Brain microvascular endothelial cell (primary cell): ENCODE data around the gene CCDC88C.

ENCODE experiments used
- DNase-seq: peaks from one replicate; pipeline ENCODE4 v3.0.0-alpha.2; 2020
- H3K27ac ChIP-seq: fragments of 250-450 bp; sonication (Bioruptor Pico); 2 replicates; pipeline ENCODE4 v1.5.1; 2020; ENCODE audit warnings: mild to moderate bottlenecking, moderate library complexity
- H3K27me3 ChIP-seq: fragments of 250-450 bp; sonication (Bioruptor Pico); replicated peaks from 2 replicates; pipeline ENCODE4 v1.5.1; 2020; ENCODE audit warnings: mild to moderate bottlenecking
- H3K36me3 ChIP-seq: fragments of 250-450 bp; sonication (Bioruptor Pico); replicated peaks from 2 replicates; pipeline ENCODE4 v1.5.1; 2020; ENCODE audit warnings: mild to moderate bottlenecking
- H3K4me3 ChIP-seq: 2 replicates; pipeline ENCODE4 v1.5.1; 2011; ENCODE audit warnings: low read depth, mild to moderate bottlenecking, control low read depth, low read length, moderate library complexity
- in situ Hi-C: cut with HindIII; loops from 2 replicates; pipeline ENCODE4 v1.10.0; 2017; ENCODE audit warnings: low sequenced_read_pairs, low pct_ligation_motif_present
- TF ChIP-seq, protein P1 (sequence below): IDR thresholded peaks from 2 replicates; pipeline ENCODE4 v1.5.1; 2011; ENCODE audit warnings: low read depth, mild to moderate bottlenecking, moderate library complexity, low read length, control low read depth, inconsistent platforms; ENCODE audit errors: missing control alignments

The CCDC88C gene

DNA sequence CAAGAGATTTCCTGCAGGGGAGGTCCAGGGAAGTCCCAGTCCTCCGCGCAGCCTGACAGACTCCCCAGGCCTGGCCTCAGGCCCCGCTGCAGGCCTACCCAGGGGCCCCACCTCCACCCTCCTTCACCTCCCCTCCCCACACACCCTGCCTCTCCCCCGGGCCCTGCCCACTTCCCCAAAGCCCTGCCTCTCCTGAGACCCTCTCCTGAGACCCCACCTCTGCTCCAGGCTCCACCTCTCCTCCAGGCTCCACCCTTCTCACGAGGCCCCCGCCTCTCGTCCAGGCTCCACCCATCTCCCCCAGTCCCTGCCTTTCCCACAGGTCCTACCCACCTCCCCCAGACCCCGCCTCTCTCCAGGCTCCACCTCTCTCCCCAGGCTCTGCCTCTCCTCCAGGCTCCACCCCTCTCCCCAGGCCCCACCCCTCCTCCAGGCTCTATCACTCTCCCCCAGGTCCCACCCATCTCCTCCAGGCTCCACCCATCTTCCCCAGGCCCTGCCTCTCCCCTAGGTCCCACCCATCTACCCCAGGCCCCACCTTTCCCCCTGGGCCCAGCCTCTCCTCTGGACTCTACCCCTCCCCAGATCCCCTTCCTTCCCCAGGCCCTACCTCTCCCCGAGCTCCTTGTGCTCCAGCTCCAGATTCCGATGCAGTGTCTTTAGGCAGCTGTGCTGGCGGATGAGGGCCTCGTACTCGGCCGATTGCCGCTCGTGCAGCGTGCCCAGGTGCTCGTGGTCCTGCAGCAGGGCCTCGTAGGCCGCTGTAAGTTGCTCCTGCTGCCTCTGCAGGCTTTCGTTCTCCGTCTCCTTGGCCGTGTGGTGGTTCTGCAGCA lies 114.3 kb downstream of the CCDC88C start:
- Histone ChIP-seq H3K27me3 (no peaks in the 10 kb centered on the region), H3K27ac (no peak overlapping the region), H3K4me3 (peak overlapping the region; percentile 3), H3K36me3 (no peaks in the 10 kb centered on the region)
- in situ Hi-C loops = no loop called here
- no peak for DNase-seq
- TF ChIP-seq, protein P1, sequence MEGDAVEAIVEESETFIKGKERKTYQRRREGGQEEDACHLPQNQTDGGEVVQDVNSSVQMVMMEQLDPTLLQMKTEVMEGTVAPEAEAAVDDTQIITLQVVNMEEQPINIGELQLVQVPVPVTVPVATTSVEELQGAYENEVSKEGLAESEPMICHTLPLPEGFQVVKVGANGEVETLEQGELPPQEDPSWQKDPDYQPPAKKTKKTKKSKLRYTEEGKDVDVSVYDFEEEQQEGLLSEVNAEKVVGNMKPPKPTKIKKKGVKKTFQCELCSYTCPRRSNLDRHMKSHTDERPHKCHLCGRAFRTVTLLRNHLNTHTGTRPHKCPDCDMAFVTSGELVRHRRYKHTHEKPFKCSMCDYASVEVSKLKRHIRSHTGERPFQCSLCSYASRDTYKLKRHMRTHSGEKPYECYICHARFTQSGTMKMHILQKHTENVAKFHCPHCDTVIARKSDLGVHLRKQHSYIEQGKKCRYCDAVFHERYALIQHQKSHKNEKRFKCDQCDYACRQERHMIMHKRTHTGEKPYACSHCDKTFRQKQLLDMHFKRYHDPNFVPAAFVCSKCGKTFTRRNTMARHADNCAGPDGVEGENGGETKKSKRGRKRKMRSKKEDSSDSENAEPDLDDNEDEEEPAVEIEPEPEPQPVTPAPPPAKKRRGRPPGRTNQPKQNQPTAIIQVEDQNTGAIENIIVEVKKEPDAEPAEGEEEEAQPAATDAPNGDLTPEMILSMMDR = no peak

DNA sequence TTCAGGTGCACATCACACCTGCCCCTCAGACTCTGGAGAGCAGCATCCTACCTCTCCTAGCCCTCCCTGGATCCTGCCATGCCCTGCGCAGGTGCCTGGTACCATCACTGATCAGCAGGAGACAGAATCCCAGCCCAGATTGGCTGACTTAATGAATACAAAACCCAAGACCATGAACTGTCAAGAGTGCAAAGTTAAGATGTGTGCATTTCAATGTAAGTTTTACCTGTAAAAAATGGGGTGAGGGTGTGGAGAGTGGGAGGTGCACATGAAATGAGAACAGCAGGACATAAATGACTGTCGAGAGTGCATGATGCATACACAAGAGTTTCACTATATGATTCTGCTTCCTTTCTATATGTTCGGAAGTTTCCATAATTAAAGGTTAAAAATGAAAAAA lies 115.2 kb downstream of the CCDC88C start:
- Histone ChIP-seq H3K27me3 (no peaks in the 10 kb centered on the region), H3K36me3 (no peaks in the 10 kb centered on the region), H3K27ac (no peak overlapping the region), H3K4me3 (no peak overlapping the region)
- in situ Hi-C loops = no loop called here
- no peak for DNase-seq
- TF ChIP-seq, protein P1 = no peak

DNA sequence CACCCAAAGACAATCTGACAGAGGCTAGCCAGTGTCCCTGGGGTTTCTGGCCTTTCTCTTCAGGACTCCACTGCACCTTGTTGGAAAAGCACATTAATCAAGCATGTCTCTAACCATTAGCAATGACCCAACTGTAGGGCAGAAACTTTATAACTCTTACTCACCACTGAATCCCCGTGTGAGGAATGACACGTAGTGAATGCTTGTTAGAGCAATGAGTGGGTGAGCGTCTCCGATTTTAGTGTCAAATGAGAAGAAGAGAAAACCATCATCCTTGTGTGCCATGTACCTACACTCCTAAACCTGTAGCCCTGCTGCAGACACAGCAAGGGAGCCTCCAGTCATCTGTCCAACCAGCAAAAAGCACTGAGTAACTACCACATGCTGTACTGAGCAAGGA lies 116.7 kb downstream of the CCDC88C start:
- Histone ChIP-seq H3K27me3 (no peaks in the 10 kb centered on the region), H3K27ac (no peak overlapping the region), H3K36me3 (peaks cover 2% of the 10 kb centered on the region), H3K4me3 (no peak overlapping the region)
- TF ChIP-seq, protein P1 = no peak
- in situ Hi-C loops = no loop called here
- DNase-seq = no peak

DNA sequence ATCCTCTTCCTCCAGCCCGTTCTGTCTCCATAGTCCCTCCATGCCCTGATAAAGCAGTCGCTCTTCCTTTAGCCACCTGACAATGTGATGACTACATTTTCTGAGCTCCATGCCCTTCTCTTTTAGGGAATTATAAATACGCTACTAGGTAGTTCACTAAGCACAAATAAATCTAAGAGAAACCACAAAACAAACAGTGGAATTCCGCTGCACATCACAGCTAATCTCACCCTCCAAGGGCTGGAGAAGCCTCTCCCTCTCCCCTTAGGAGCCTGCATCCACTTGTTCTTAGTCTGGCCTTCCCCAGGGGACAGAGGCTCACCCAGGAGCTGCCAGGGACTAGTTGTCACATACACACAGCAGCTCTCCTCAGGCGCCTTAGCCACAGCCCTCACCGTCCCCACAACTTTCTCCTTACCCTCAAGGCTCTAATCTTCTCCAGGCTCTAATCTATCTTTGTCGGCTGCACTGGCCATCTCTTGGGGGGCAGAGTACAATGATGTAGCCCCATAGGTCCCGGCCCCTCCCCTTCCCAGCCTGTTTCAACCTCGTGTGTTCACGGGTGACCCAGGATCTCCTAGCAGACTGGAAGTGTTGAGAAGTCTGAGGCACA lies 117.2 kb downstream of the CCDC88C start:
- DNase-seq = no peak
- no peak overlapping the region for H3K4me3 ChIP-seq
- H3K27ac ChIP-seq = no peak overlapping the region
- H3K36me3 ChIP-seq = peaks cover 2% of the 10 kb centered on the region
- TF ChIP-seq, protein P1 = no peak
- in situ Hi-C loops = no loop called here
- H3K27me3 ChIP-seq = no peaks in the 10 kb centered on the region

DNA sequence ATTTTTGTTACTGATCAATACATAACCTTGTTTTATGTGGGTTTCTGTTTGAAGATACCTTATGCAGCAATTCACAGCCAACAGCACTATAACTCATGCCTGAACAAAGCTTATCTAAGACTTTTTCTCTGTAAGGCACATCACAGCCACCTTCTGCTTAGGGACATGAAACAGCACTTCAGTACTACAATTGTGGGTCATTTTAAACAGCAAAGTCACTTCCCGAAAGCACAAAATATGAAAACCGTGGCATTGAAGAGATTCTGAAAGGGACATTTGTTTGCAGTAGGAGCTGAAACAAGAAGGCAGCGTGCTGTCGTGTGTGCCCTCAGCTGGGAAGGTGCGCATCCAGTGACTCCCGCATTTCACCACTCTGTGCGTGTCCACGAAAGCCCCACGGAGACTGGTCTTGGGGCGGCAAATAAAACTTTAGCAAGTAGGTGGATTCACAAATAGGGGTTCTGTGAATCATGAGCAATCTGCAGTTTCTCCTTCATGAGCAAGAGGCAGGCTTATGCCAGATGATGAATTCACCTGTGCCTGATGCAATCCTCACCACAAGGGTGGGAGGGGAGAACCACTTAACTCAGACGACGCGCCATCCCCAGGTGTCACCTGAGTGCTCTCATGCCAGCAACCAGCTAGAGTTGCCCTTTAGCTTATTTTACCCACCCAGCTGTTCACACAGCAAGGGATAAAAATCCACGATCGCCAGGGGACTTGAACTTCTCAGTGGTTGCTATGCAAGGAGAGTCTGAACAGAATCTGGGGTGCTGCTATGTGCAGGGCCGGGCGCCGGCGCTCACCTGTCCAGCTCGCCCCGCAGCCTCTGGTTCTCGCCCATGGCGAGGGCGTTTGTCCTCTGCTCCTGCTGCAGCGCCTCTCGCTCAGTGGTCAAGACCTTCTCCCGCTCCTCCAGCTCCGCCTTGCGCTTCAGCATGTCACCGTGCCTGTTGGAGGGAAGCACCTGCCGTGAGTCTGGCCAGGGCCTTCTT lies 118.2 kb downstream of the CCDC88C start:
- H3K4me3 ChIP-seq = no peak overlapping the region
- DNase-seq = no peak
- peaks cover 2% of the 10 kb centered on the region for H3K36me3 ChIP-seq
- TF ChIP-seq, protein P1 = no peak
- in situ Hi-C loops = loop anchor here (25.0 kb wide), 2 partner anchors 112 to 387 kb away; no protein-coding TSS in a partner anchor
- H3K27ac ChIP-seq = no peak overlapping the region
- no peaks in the 10 kb centered on the region for H3K27me3 ChIP-seq
